NB4 (cell line): ENCODE data around the gene RASSF4.
A peak's percentile ranks its signal among the peaks of the same experiment; 100 is the strongest.

Source experiments
- DNase-seq: peaks from one replicate; pipeline ENCODE4 v3.0.0; 2010; ENCODE audit warnings: low read depth
- H3K4me3 ChIP-seq: one replicate; pipeline ENCODE4 v1.5.1; 2011; ENCODE audit warnings: mild to moderate bottlenecking, low read depth, low read length, moderate library complexity
- MYC ChIP-seq: IDR thresholded peaks from 2 replicates; pipeline ENCODE4 v1.6.1; 2011; ENCODE audit warnings: low read depth, low read length
- POLR2A ChIP-seq: IDR thresholded peaks from 2 replicates; pipeline ENCODE4 v1.6.1; 2011; ENCODE audit warnings: mild to moderate bottlenecking; ENCODE audit not compliant: insufficient read length; ENCODE audit errors: extremely low read depth
- TF ChIP-seq, protein P1 (sequence below): IDR thresholded peaks from 2 replicates; pipeline ENCODE4 v1.6.1; 2011; ENCODE audit warnings: low read depth, low read length
- TF ChIP-seq, protein P2 (sequence below): IDR thresholded peaks from one replicate; pipeline ENCODE4 v1.5.1; 2012; ENCODE audit warnings: low read depth, low read length

The RASSF4 gene

DNA sequence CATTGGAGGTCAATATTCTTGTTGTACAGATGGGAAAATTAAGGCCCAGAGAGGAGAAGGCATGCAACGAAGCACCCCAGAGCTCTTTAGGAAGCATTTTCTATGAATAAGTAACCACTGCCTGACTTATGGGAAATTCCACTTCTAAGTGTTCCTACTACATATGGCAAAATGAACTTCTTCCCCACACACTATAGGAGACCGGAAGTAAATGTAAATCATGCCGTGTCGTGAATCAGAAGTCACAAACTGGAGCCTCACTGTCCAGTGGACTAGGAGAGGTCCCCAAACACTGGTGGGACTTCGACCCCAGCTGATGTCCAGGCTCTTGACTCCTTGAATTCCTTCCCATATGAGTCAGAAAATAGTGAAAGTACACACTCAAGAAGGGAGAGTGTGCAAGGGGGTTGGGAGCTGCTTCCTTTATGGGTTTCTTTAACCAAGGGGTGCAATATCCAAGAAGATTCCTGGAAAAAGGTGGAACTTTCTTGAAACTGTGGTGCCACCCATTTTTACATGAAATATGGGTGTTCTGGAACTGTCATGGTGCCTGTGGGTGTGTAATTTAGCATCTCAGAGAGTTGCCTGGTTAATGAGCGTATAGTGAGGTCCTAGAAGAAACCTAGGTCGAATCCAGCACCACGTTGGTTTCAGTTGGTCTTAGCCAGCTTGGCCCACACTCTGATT is 6.7 kb downstream of the RASSF4 start:
- TF ChIP-seq, protein P1, sequence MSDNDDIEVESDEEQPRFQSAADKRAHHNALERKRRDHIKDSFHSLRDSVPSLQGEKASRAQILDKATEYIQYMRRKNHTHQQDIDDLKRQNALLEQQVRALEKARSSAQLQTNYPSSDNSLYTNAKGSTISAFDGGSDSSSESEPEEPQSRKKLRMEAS = no peak
- TF ChIP-seq, protein P2, sequence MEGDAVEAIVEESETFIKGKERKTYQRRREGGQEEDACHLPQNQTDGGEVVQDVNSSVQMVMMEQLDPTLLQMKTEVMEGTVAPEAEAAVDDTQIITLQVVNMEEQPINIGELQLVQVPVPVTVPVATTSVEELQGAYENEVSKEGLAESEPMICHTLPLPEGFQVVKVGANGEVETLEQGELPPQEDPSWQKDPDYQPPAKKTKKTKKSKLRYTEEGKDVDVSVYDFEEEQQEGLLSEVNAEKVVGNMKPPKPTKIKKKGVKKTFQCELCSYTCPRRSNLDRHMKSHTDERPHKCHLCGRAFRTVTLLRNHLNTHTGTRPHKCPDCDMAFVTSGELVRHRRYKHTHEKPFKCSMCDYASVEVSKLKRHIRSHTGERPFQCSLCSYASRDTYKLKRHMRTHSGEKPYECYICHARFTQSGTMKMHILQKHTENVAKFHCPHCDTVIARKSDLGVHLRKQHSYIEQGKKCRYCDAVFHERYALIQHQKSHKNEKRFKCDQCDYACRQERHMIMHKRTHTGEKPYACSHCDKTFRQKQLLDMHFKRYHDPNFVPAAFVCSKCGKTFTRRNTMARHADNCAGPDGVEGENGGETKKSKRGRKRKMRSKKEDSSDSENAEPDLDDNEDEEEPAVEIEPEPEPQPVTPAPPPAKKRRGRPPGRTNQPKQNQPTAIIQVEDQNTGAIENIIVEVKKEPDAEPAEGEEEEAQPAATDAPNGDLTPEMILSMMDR = no peak
- TF ChIP-seq MYC (no peak), POLR2A (no peak)
- no peak overlapping the region for H3K4me3 ChIP-seq
- no peak for DNase-seq

DNA sequence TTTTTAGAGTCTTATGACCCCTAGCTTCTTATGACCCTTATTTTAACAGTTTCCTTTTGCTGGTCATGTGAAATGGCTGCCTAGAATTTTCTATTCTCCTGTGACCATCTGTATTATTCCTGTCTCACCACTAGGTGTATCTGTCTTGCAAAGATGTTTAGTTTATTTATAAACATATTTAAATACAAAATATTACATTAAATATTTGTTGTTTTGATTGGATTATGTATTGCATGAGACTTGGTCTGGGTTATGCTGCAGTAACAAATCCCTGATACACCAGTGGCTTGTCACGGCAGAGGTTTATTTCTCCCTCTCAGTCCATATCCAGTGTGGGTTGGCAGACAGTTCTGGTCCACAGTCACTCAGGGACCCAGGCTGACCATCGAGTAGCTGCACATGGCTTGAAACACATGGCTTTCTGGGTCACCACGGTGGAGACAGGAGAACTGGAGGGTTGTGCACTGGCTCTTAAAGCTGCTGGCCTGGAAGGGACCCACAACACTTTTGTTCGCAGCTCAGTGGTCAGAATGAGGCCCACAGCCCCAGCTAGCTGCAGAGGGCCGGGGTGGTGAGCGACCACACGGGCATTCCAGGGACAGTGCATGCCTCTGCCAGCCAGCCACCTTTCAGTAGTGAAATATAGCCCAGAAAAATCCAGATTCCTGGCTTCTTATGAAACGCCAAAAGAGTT is 7.4 kb downstream of the RASSF4 start:
- TF ChIP-seq, protein P1 = peak; percentile 68; the same call in 1 of the 2 replicates
- no peak for TF ChIP-seq MYC
- peak; percentile 52 for DNase-seq
- H3K4me3 ChIP-seq = peak overlapping the region; percentile 38

DNA sequence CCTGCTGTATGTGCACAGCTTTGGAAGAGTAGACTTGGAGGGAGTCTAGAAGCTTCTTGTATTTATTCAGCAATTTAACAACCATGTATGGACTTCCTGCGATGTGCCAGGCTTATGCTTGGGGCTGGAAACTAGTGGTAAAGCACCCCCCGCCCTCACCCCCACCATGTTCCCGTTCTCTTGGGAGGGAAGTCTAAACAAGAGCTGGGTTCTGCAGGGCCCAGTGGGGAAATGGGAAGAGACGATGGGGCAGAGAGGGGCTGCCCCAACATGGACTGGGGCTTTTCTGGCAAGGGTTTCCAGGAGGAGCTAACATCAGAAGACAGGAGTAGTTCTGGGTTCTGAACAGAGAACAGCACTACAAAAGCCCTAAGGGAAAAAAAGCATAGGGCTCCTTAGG is 8.0 kb downstream of the RASSF4 start:
- H3K4me3 ChIP-seq = peak overlapping the region; percentile 38
- TF ChIP-seq MYC (no peak), POLR2A (no peak)
- TF ChIP-seq, protein P1 = no peak
- TF ChIP-seq, protein P2 = no peak
- peak; percentile 79 for DNase-seq

DNA sequence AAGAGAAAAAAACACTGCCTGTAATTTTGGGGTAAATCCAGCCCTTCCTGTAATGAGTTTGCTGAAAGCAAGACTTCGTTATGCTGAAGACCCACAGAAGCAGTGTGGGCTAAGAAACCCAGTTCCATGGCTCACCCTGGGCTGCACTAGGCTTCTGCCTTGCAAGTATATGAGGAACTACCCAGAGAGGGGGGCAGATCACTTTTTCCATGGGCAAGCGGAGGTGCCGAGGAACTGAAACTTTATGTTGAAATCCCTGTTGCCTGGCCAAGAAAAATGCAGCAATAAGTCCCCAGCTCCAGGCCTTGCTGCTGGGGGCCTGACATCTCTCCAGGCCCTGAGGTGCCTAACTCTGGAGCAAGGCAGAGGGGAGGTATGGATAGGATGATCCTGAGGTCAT is 8.5 kb downstream of the RASSF4 start:
- DNase-seq = peak; percentile 99
- H3K4me3 ChIP-seq = peak overlapping the region; percentile 46
- no peak for TF ChIP-seq MYC
- TF ChIP-seq, protein P1 = 0 out of 2 replicates have a peak, but pooled peaks have one; percentile 15

DNA sequence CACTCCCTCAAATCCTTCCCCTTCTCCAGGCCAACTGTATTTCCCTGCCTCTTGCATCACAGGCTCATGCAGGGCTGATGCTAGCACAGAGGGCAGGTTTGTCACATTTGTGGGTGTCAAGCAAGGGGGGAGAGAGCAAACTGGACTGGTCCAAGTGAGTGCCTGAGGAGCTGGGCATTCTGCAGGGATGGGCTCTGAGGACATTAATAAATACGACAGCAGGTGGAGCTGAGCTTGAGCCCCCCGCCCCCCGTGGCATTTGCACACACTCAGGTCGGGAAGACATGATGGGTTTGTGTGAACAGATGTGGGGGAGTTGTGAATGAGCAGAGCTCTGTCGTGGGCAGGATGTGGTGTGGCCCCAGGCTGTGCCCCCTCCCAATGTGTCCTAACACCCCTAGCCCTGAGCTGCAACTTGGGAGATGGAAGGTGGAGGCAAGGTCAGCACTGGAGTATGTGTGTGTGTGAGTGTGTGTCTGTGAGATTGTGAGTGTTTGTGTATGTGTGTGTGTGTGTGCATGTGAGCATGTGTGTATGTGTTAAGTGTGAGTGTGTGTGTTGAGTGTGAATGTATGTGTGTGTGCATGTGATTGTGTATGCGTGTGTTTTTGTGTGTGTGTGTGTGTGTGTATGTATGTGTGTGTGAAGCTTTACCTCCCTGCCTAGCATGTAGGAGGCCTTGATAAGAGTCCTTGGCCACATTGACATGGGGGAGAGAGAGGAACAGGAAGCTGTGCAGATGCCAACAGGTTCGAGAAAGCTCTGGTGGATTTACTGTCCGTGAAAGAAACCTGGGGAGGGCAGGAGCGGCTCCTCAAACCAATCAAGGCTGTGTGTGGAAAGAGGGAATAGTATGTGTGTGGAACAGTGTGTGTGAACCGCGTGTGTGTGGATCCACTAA is 9.1 kb downstream of the RASSF4 start:
- TF ChIP-seq POLR2A (no peak), MYC (peak; percentile 62; the same call in 1 of the 2 replicates)
- TF ChIP-seq, protein P2 = no peak
- TF ChIP-seq, protein P1 = peak; percentile 56; the same call in 1 of the 2 replicates
- DNase-seq = peak; percentile 98
- H3K4me3 ChIP-seq = peak overlapping the region; percentile 46

DNA sequence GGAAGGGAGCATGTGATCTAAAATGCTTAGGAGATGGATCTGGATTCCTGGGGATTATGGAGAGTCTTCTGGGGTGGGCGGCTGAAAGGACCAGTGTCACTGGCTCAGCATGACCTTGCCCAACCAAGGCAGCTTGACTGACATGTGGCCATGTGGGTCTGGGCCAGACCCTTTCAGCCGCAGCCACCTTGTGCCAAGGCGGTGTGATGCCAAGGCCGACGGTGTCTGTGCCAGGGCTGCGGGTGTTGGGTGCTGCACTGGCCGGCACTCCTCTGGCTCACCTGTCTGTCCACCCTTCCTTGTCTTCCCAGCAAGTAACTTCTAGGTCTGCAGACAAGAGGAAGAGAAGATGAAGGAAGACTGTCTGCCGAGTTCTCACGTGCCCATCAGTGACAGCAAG is 10.3 kb downstream of the RASSF4 start:
- DNase-seq = no peak
- TF ChIP-seq, protein P2 = no peak
- TF ChIP-seq, protein P1 = no peak
- no peak for TF ChIP-seq MYC
- no peak for TF ChIP-seq POLR2A

More for the DNA sequence above, 10.3 kb downstream of the RASSF4 start:
- no peak overlapping the region for H3K4me3 ChIP-seq
